K562 (cell line): Measurements from ENCODE around the gene ATP5PD. TPM values are rescaled to one million over a fixed set of nuclear protein-coding genes. Genes with fewer than 3 reads are reported as not detected.

ENCODE experiments used
- ARID4B ChIP-seq: sonication (generic); formaldehyde crosslinking; IDR thresholded peaks from 2 replicates; pipeline ENCODE4 v1.8.0; 2022; ENCODE audit warnings: mild to moderate bottlenecking, missing genetic modification reagents
- GMEB1 ChIP-seq: fragments of 250-450 bp; sonication (Bioruptor Pico); IDR thresholded peaks from 2 replicates; pipeline ENCODE4 v1.4.0; 2020; ENCODE audit warnings: mild to moderate bottlenecking
- LEF1 ChIP-seq: fragments of 450-650 bp; IDR thresholded peaks from 2 replicates; pipeline ENCODE4 v1.6.1; 2016; ENCODE audit warnings: mild to moderate bottlenecking
- MEF2A ChIP-seq: IDR thresholded peaks from 2 replicates; pipeline ENCODE4 v1.6.1; 2011; ENCODE audit warnings: low read depth, mild to moderate bottlenecking, low read length, moderate library complexity; ENCODE audit not compliant: control insufficient read depth
- MTA1 ChIP-seq: fragments of 450-650 bp; IDR thresholded peaks from 2 replicates; pipeline ENCODE4 v1.6.1; 2017; ENCODE audit warnings: borderline replicate concordance
- NBN ChIP-seq: fragments of 450-650 bp; IDR thresholded peaks from 2 replicates; pipeline ENCODE4 v1.6.1; 2016; ENCODE audit warnings: low read depth, mild to moderate bottlenecking
- SP1 ChIP-seq: sonication (generic); formaldehyde crosslinking; IDR thresholded peaks from 2 replicates; pipeline ENCODE4 v1.8.1; 2022; ENCODE audit warnings: mild to moderate bottlenecking, missing genetic modification reagents
- TRIM25 ChIP-seq: fragments of 450-650 bp; IDR thresholded peaks from 2 replicates; pipeline ENCODE4 v1.7.0; 2016; ENCODE audit warnings: borderline replicate concordance
- XRCC5 ChIP-seq: fragments of 200-400 bp; formaldehyde crosslinking; IDR thresholded peaks from 2 replicates; pipeline ENCODE4 v1.6.1; 2017; ENCODE audit warnings: low read depth, mild to moderate bottlenecking, low read length
- ZBTB12 ChIP-seq: fragments of 250-450 bp; sonication (Bioruptor Pico); IDR thresholded peaks from 2 replicates; pipeline ENCODE4 v1.4.0; 2020
- ZC3H11A ChIP-seq: IDR thresholded peaks from 2 replicates; pipeline ENCODE4 v1.6.1; 2012; ENCODE audit warnings: low read depth, low read length, improper control_type of control experiment
- ZFX ChIP-seq: sonication (generic); formaldehyde crosslinking; IDR thresholded peaks from 2 replicates; pipeline ENCODE4 v1.8.0; 2022; ENCODE audit warnings: mild to moderate bottlenecking, missing genetic modification reagents, moderate library complexity
- ZKSCAN3 ChIP-seq: fragments of 250-450 bp; sonication (Bioruptor Pico); IDR thresholded peaks from 2 replicates; pipeline ENCODE4 v1.4.0; 2020
- ZNF134 ChIP-seq: fragments of 250-450 bp; sonication (Bioruptor Pico); conservative IDR thresholded peaks from 2 replicates; pipeline ENCODE4 v1.4.0; 2020
- polyA plus RNA-seq, 8 experiments: library from polyadenylated mRNA; depleted of rRNA in 4 of 8; stranded (reverse) in 5 of 8; unstranded in 3 of 8; fragments of >200 nt; fragmentation: Nextera tagmentation in 2 of 8; fragmentation: Illumina TruSeq in 1 of 8; extraction: Ambion mirVana in 2 of 8; extraction: Trizol in 1 of 8; gene quantifications; 2 replicates each; pipeline versions ENCODE4 v1.2.1 to v1.2.3, GENCODE V29; 2011 to 2014; ENCODE audit warnings: inconsistent platforms in 1 of 8, missing spikeins in 1 of 8
- total RNA-seq, 7 experiments: library from RNA; depleted of rRNA in 6 of 7; stranded (reverse); fragments of >200 nt in 6 of 7; fragmentation: Illumina TruSeq in 2 of 7; extraction: Trizol in 2 of 7; gene quantifications; 2 replicates each; pipeline versions ENCODE4 v1.2.1 to v1.2.3, GENCODE V29; 2011 to 2021; ENCODE audit warnings: low replicate concordance in 1 of 7
- TF ChIP-seq, protein P1 (sequence below): IDR thresholded peaks from 2 replicates; pipeline ENCODE4 v1.6.1; 2014; ENCODE audit warnings: antibody characterized with exemption
- TF ChIP-seq, protein P2 (sequence below): IDR thresholded peaks from 2 replicates; pipeline ENCODE4 v1.6.1; 2011; ENCODE audit warnings: borderline replicate concordance, low read depth, mild to moderate bottlenecking, moderate library complexity, low read length; ENCODE audit not compliant: insufficient read depth, poor library complexity, severe bottlenecking

ATP5PD gene
- total and polyA plus RNA-seq, 9 of the 15 experiments (the other 6 are each of a cell fraction or from before 2014, with no cell fraction given): 271 to 828 (median 432) TPM

DNA sequence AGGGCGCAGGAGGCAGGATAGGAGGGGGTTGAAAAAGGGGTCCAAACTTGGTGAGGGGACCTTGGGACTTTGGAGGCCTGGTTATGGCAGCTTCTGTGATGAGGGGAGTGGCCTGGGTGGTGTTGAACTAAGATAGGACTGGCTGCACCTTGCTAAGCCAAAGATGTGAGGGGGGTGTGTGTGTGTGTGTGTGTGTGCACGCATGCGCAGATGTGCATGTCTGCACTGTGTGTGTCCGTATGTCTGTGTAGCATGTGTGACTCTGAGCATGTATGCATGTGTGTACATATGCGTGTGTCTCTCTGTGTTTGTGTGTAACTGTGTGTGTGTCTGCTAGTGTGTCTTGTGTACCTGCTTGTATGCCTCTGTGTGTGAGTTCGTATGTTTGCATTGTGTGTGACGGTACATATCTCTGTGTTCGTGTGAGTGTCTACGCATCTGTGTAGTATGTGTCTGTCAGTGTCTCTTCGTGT lies 45.1 kb upstream of the ATP5PD start (continued):
- no peak for TF ChIP-seq GMEB1
- TF ChIP-seq ZNF134 (CRISPR knock-in tag): no peak
- TF ChIP-seq, protein P1, sequence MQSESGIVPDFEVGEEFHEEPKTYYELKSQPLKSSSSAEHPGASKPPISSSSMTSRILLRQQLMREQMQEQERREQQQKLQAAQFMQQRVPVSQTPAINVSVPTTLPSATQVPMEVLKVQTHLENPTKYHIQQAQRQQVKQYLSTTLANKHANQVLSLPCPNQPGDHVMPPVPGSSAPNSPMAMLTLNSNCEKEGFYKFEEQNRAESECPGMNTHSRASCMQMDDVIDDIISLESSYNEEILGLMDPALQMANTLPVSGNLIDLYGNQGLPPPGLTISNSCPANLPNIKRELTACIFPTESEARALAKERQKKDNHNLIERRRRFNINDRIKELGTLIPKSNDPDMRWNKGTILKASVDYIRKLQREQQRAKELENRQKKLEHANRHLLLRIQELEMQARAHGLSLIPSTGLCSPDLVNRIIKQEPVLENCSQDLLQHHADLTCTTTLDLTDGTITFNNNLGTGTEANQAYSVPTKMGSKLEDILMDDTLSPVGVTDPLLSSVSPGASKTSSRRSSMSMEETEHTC: no peak
- TF ChIP-seq TRIM25: no peak
- TF ChIP-seq, protein P2, sequence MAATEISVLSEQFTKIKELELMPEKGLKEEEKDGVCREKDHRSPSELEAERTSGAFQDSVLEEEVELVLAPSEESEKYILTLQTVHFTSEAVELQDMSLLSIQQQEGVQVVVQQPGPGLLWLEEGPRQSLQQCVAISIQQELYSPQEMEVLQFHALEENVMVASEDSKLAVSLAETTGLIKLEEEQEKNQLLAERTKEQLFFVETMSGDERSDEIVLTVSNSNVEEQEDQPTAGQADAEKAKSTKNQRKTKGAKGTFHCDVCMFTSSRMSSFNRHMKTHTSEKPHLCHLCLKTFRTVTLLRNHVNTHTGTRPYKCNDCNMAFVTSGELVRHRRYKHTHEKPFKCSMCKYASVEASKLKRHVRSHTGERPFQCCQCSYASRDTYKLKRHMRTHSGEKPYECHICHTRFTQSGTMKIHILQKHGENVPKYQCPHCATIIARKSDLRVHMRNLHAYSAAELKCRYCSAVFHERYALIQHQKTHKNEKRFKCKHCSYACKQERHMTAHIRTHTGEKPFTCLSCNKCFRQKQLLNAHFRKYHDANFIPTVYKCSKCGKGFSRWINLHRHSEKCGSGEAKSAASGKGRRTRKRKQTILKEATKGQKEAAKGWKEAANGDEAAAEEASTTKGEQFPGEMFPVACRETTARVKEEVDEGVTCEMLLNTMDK: no peak
- TF ChIP-seq NBN: 0 out of 2 replicates have a peak, but pooled peaks have one; percentile 44
- TF ChIP-seq ZKSCAN3: no peak
- TF ChIP-seq ARID4B (CRISPR knock-in tag): peak; percentile 64; the same call in 1 of the 2 replicates
- TF ChIP-seq ZBTB12 (CRISPR knock-in tag): no peak
- no peak for TF ChIP-seq XRCC5
- no peak for TF ChIP-seq MTA1
- TF ChIP-seq ZFX: peak; percentile 11; the same call in 1 of the 2 replicates
- no peak for TF ChIP-seq ZC3H11A
- peak; percentile 44; the same call in 1 of the 2 replicates for TF ChIP-seq LEF1
- 0 out of 2 replicates have a peak, but pooled peaks have one; percentile 16 for TF ChIP-seq SP1 (CRISPR knock-in tag)
- TF ChIP-seq MEF2A: no peak
